Erythroblast (primary cell): ENCODE results near the gene SBF2.

ENCODE experiments used
- GATA1 ChIP-seq: IDR thresholded peaks from 2 replicates; pipeline ENCODE4 v1.6.1; 2011; ENCODE audit warnings: low read depth, mild to moderate bottlenecking, control low read depth, low read length, moderate library complexity
- POLR2A ChIP-seq: IDR thresholded peaks from 2 replicates; pipeline ENCODE4 v1.6.1; 2011; ENCODE audit warnings: mild to moderate bottlenecking, low read length

DNA sequence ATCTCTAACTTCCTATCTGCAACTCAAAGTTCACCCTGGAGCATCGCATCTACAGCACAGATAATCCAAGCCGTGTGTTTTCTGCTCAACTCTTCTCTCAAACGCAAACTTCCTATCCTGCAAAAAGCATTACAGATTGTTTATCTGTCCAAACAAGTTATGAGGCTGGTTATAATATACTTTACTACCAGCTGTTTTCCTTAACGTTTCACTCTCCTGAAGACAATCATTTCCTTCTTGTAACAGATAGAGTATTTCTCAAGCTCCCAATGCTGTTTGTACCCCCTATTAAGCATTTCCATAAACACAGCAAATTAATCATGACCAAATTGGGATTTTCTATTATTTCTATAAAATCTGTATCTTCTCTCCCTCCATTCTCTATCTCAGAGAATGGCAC, 84.7 kb downstream of the SBF2 start:
- no peak for TF ChIP-seq POLR2A
- no peak for TF ChIP-seq GATA1
